Measurements from ENCODE around the gene DAPK3.

- TF ChIP-seq, protein P1, sequence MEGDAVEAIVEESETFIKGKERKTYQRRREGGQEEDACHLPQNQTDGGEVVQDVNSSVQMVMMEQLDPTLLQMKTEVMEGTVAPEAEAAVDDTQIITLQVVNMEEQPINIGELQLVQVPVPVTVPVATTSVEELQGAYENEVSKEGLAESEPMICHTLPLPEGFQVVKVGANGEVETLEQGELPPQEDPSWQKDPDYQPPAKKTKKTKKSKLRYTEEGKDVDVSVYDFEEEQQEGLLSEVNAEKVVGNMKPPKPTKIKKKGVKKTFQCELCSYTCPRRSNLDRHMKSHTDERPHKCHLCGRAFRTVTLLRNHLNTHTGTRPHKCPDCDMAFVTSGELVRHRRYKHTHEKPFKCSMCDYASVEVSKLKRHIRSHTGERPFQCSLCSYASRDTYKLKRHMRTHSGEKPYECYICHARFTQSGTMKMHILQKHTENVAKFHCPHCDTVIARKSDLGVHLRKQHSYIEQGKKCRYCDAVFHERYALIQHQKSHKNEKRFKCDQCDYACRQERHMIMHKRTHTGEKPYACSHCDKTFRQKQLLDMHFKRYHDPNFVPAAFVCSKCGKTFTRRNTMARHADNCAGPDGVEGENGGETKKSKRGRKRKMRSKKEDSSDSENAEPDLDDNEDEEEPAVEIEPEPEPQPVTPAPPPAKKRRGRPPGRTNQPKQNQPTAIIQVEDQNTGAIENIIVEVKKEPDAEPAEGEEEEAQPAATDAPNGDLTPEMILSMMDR (IDR thresholded peaks at IDR 0.05), result no peak
- TF ChIP-seq POLR2AphosphoS5 (IDR thresholded peaks at IDR 0.05) (no peak), POLR2A (IDR thresholded peaks at IDR 0.05) (no peak)
These were observed 28.0 kb downstream of the DAPK3 start for GRCh38 chr19:3942790-3943409.

Measured in gastroesophageal sphincter (tissue), 3 donors.